H9 (cell line): ENCODE data around the gene TRPM5. TPM values are rescaled to one million over a fixed set of nuclear protein-coding genes. Genes with fewer than 3 reads are reported as not detected.

Experiments
- DNase-seq: peaks from one replicate; pipeline ENCODE4 v3.0.0-alpha.2; 2017
- H2AFZ ChIP-seq: one replicate; pipeline ENCODE4 v1.6.1; 2013; ENCODE audit warnings: mild to moderate bottlenecking, low read length, control low read depth, moderate library complexity
- H2AK5ac ChIP-seq: 2 replicates; pipeline ENCODE4 v1.6.1; 2013; ENCODE audit warnings: low read length, control low read depth, mixed read lengths; ENCODE audit not compliant: insufficient read length
- H2BK120ac ChIP-seq: one replicate; pipeline ENCODE4 v1.6.1; 2013; ENCODE audit warnings: low read depth, mild to moderate bottlenecking, low read length, control low read depth, inconsistent platforms; ENCODE audit not compliant: poor library complexity, severe bottlenecking
- H2BK12ac ChIP-seq: 2 replicates; pipeline ENCODE4 v1.6.1; 2013; ENCODE audit warnings: low read length, control low read depth, mixed read lengths, low read depth; ENCODE audit not compliant: insufficient read length
- H2BK15ac ChIP-seq: 2 replicates; pipeline ENCODE4 v1.6.1; 2013; ENCODE audit warnings: low read depth, low read length, control low read depth
- H2BK20ac ChIP-seq: one replicate; pipeline ENCODE4 v1.6.1; 2013; ENCODE audit warnings: low read depth, mild to moderate bottlenecking, low read length, control low read depth, inconsistent platforms; ENCODE audit not compliant: poor library complexity, severe bottlenecking
- H2BK5ac ChIP-seq: 2 replicates; pipeline ENCODE4 v1.6.1; 2013; ENCODE audit warnings: low read length, control low read depth, mixed read lengths; ENCODE audit not compliant: insufficient read length
- H3K14ac ChIP-seq: 2 replicates; pipeline ENCODE4 v1.6.1; 2013; ENCODE audit warnings: low read length, control low read depth; ENCODE audit not compliant: insufficient read depth
- H3K18ac ChIP-seq: 2 replicates; pipeline ENCODE4 v1.6.1; 2013; ENCODE audit warnings: low read depth, mild to moderate bottlenecking, mixed read lengths, low read length, control low read depth; ENCODE audit not compliant: insufficient read length
- H3K23ac ChIP-seq: 2 replicates; pipeline ENCODE4 v1.6.1; 2013; ENCODE audit warnings: low read length, control low read depth, mixed read lengths, low read depth; ENCODE audit not compliant: insufficient read length
- H3K23me2 ChIP-seq: 2 replicates; pipeline ENCODE4 v1.6.1; 2013; ENCODE audit warnings: low read depth, mild to moderate bottlenecking, mixed read lengths, low read length, control low read depth; ENCODE audit not compliant: insufficient read length, poor library complexity, severe bottlenecking
- H3K27ac ChIP-seq: 2 replicates; pipeline ENCODE4 v1.5.1; 2013; ENCODE audit warnings: low read length, control low read depth, mixed read lengths, low read depth; ENCODE audit not compliant: insufficient read length
- H3K27me3 ChIP-seq: 2 replicates; pipeline ENCODE4 v1.6.1; 2013; ENCODE audit warnings: low read length, control low read depth, inconsistent platforms; ENCODE audit not compliant: insufficient read depth
- H3K4ac ChIP-seq: 2 replicates; pipeline ENCODE4 v1.6.1; 2013; ENCODE audit warnings: low read depth, mild to moderate bottlenecking, control low read depth, inconsistent platforms, low read length, moderate library complexity
- H3K4me1 ChIP-seq: 2 replicates; pipeline ENCODE4 v1.6.1; 2013; ENCODE audit warnings: low read length, control low read depth, inconsistent platforms; ENCODE audit not compliant: insufficient read depth
- H3K4me2 ChIP-seq: 2 replicates; pipeline ENCODE4 v1.6.1; 2013; ENCODE audit warnings: low read length, control low read depth, mixed read lengths; ENCODE audit not compliant: insufficient read length, insufficient read depth
- H3K56ac ChIP-seq: 2 replicates; pipeline ENCODE4 v1.6.1; 2013; ENCODE audit warnings: low read depth, mild to moderate bottlenecking, mixed read lengths, low read length, control low read depth; ENCODE audit not compliant: insufficient read length
- H3K79me1 ChIP-seq: 2 replicates; pipeline ENCODE4 v1.6.1; 2013; ENCODE audit warnings: low read depth, mild to moderate bottlenecking, moderate library complexity, low read length, control low read depth, inconsistent platforms; ENCODE audit not compliant: insufficient read depth, poor library complexity, severe bottlenecking
- H3K79me2 ChIP-seq: 2 replicates; pipeline ENCODE4 v1.6.1; 2013; ENCODE audit warnings: low read length, control low read depth, inconsistent platforms; ENCODE audit not compliant: insufficient read depth
- H3K9ac ChIP-seq: 2 replicates; pipeline ENCODE4 v1.6.1; 2013; ENCODE audit warnings: low read length, control low read depth, mixed read lengths; ENCODE audit not compliant: insufficient read length; ENCODE audit errors: extremely low read depth
- H3K9me3 ChIP-seq: one replicate; pipeline ENCODE4 v1.6.1; 2013; ENCODE audit warnings: low read depth, low read length, inconsistent platforms; ENCODE audit not compliant: control insufficient read depth
- H3T11ph ChIP-seq: one replicate; pipeline ENCODE4 v1.6.1; 2013; ENCODE audit warnings: mild to moderate bottlenecking, low read length, control low read depth, inconsistent platforms
- H4K20me1 ChIP-seq: one replicate; pipeline ENCODE4 v1.6.1; 2013; ENCODE audit not compliant: control insufficient read depth, insufficient read length, insufficient read depth
- H4K5ac ChIP-seq: 2 replicates; pipeline ENCODE4 v1.6.1; 2013; ENCODE audit warnings: low read depth, mild to moderate bottlenecking, mixed read lengths, low read length, control low read depth; ENCODE audit not compliant: insufficient read length
- H4K8ac ChIP-seq: replicated peaks from 2 replicates; pipeline ENCODE4 v1.6.1; 2013; ENCODE audit warnings: low read length, control low read depth, mixed read lengths, low read depth; ENCODE audit not compliant: insufficient read length
- H4K91ac ChIP-seq: 2 replicates; pipeline ENCODE4 v1.6.1; 2013; ENCODE audit warnings: low read depth, mild to moderate bottlenecking, moderate library complexity, mixed read lengths, low read length, control low read depth; ENCODE audit not compliant: insufficient read length
- H3K27ac Mint-ChIP-seq, 3 experiments: 2 replicates in 2 of 3; 3 replicates in 1 of 3; pipeline ENCODE4 v1.8.0; 2020 to 2021; ENCODE audit warnings: mixed read lengths in 3 of 3, mild to moderate bottlenecking in 1 of 3, moderate library complexity in 1 of 3
- H3K27me3 Mint-ChIP-seq: 2 replicates; pipeline ENCODE4 v1.8.0; 2021; ENCODE audit warnings: low read depth, mild to moderate bottlenecking, moderate library complexity, mixed read lengths
- H3K36me3 Mint-ChIP-seq, 3 experiments: 2 replicates in 2 of 3; 3 replicates in 1 of 3; pipeline ENCODE4 v1.8.0; 2020 to 2021; ENCODE audit warnings: low read depth in 3 of 3, mixed read lengths in 3 of 3; ENCODE audit not compliant: insufficient read depth in 1 of 3
- H3K4me1 Mint-ChIP-seq, 2 experiments: 2 replicates each; pipeline ENCODE4 v1.8.0; 2020; ENCODE audit warnings: mixed read lengths in 2 of 2
- H3K4me3 Mint-ChIP-seq, 2 experiments: 2 replicates in 1 of 2; 3 replicates in 1 of 2; pipeline ENCODE4 v1.8.0; 2020 to 2021; ENCODE audit warnings: mild to moderate bottlenecking in 2 of 2, mixed read lengths in 2 of 2, moderate library complexity in 1 of 2
- H3K9me3 Mint-ChIP-seq, 2 experiments: 2 replicates in 1 of 2; 3 replicates in 1 of 2; pipeline ENCODE4 v1.8.0; 2020; ENCODE audit warnings: mild to moderate bottlenecking in 2 of 2, mixed read lengths in 2 of 2, moderate library complexity in 1 of 2
- CTCF ChIP-seq: fragments of 200-600 bp; sonication (generic); conservative IDR thresholded peaks from 3 replicates; pipeline ENCODE4 v1.8.0; 2021; ENCODE audit warnings: antibody characterized with exemption, mild to moderate bottlenecking
- WGBS: extraction: QIAGEN DNeasy Blood & Tissue Kit; methylation state at CpG from one replicate; pipeline ENCODE4 v1.1.7; 2013; ENCODE audit warnings: missing lambda C conversion rate, low lambda C conversion rate, mixed read lengths; ENCODE audit not compliant: insufficient read length; ENCODE audit errors: extremely low coverage; 5-methylcytosine and 5-hydroxymethylcytosine counted together
- total RNA-seq: library from RNA; stranded (reverse); gene quantifications from 2 replicates; pipeline ENCODE4 v1.2.1, GENCODE V29; 2021

TRPM5 gene
- total RNA-seq, 1 experiment from 2014 or later, result 0.09 TPM

GRCh38 chr11:2482204-2482603, 37.9 kb upstream of the TRPM5 start:
- Histone ChIP-seq H2BK5ac (no peak overlapping the region), H3K23me2 (no peaks in the 10 kb centered on the region), H2BK20ac (no peak overlapping the region), H4K20me1 (no peaks in the 10 kb centered on the region), H4K8ac (no peak overlapping the region), H2BK120ac (no peak overlapping the region), H2BK12ac (no peak overlapping the region), H3K4me1 (no peaks in the 10 kb centered on the region), H3K79me1 (no peaks in the 10 kb centered on the region), H3K4me2 (no peak overlapping the region), H3K56ac (no peak overlapping the region), H3K4ac (no peak overlapping the region), H3K27ac (no peak overlapping the region), H3K9me3 (peaks cover 11% of the 10 kb centered on the region), H3K23ac (no peak overlapping the region), H4K5ac (no peak overlapping the region), H4K91ac (no peak overlapping the region), H3K14ac (no peak overlapping the region), H3T11ph (no peak overlapping the region), H2AK5ac (no peak overlapping the region), H2AFZ (no peak overlapping the region), H3K27me3 (peaks cover 11% of the 10 kb centered on the region; the same call in 1 of the 2 replicates), H2BK15ac (0 out of 2 replicates have a peak overlapping the region, but pooled peaks have one; percentile 52), H3K79me2 (no peaks in the 10 kb centered on the region), H3K18ac (no peak overlapping the region), H3K9ac (no peak overlapping the region)
- H3K27me3 Mint-ChIP-seq, result peaks cover 97% of the 10 kb centered on the region
- H3K27ac Mint-ChIP-seq, result no peak overlapping the region
- peaks cover 38 to 52% of the 10 kb centered on the region in 2 experiments for H3K9me3 Mint-ChIP-seq
- DNase-seq, result no peak
- peaks cover 0 to 12% (median 5%) of the 10 kb centered on the region in 3 experiments; a peak in 5 of 7 replicates for H3K36me3 Mint-ChIP-seq
- TF ChIP-seq CTCF, result no peak
- no CpG with 5 or more reads among the region's 3 CpGs for WGBS
- H3K4me3 Mint-ChIP-seq, result no peak overlapping the region
- no peaks in the 10 kb centered on the region for H3K4me1 Mint-ChIP-seq
